Spinal cord (tissue), 10 donors: ENCODE measurements around the gene CPTP. TPM values are rescaled to one million over a fixed set of nuclear protein-coding genes. Genes with fewer than 3 reads are reported as not detected.

Experiments
- DNase-seq, 6 donors: peaks; one replicate each; pipeline versions ENCODE4 v3.0.0 to v3.0.0-alpha.2; 2013 to 2015; ENCODE audit warnings: low spot score in 6 of 6, low read depth in 4 of 6
- H3K27ac ChIP-seq: one replicate; pipeline ENCODE4 v1.5.1; 2013; ENCODE audit warnings: low read depth, low read length, control low read depth
- H3K27me3 ChIP-seq: one replicate; pipeline ENCODE4 v1.6.1; 2013; ENCODE audit warnings: low read length; ENCODE audit not compliant: control insufficient read depth, insufficient read depth
- H3K36me3 ChIP-seq: one replicate; pipeline ENCODE4 v1.6.1; 2013; ENCODE audit warnings: low read length; ENCODE audit not compliant: control insufficient read depth, insufficient read depth
- H3K4me1 ChIP-seq: one replicate; pipeline ENCODE4 v1.6.1; 2013; ENCODE audit warnings: low read length; ENCODE audit not compliant: control insufficient read depth, insufficient read depth
- H3K4me3 ChIP-seq: one replicate; pipeline ENCODE4 v1.5.1; 2013; ENCODE audit warnings: low read depth, low read length, control low read depth
- H3K9me3 ChIP-seq: one replicate; pipeline ENCODE4 v1.6.1; 2013; ENCODE audit warnings: low read length; ENCODE audit not compliant: control insufficient read depth, insufficient read depth
- WGBS: methylation state at CpG from one replicate; pipeline ENCODE4 v1.1.5; 2013; ENCODE audit warnings: missing lambda C conversion rate; ENCODE audit not compliant: insufficient coverage; 5-methylcytosine and 5-hydroxymethylcytosine counted together
- polyA plus RNA-seq, 2 donors: library from polyadenylated mRNA; unstranded; fragments of 120-200 nt; gene quantifications; one replicate each; pipeline ENCODE4 v1.2.1, GENCODE V29; 2013; ENCODE audit not compliant: insufficient read length in 2 of 2
- total RNA-seq, 2 donors: library from RNA; depleted of rRNA in 1 of 2; stranded (reverse); fragments of 120-200 nt in 1 of 2; fragments of >200 nt in 1 of 2; gene quantifications; one replicate each; pipeline versions ENCODE4 v1.2.3 to v1.2.4, GENCODE V29; 2013 to 2014
- donor health status: healthy.

The CPTP gene
- total and polyA plus RNA-seq, 4 donors = 9.6 to 32.0 (median 25.3) TPM

- no peak overlapping the region for H3K27ac ChIP-seq
- no peak overlapping the region for H3K4me3 ChIP-seq
- 53% methylated on average over 35 of the region's 45 CpGs for WGBS
- no peaks in the 10 kb centered on the region for H3K9me3 ChIP-seq
- H3K27me3 ChIP-seq = no peaks in the 10 kb centered on the region
- peaks cover 74% of the 10 kb centered on the region for H3K36me3 ChIP-seq
- H3K4me1 ChIP-seq = peaks cover 23% of the 10 kb centered on the region
- DNase-seq = peak in 2 of 6 donors; percentile 74 to 90
Measured at GRCh38 chr1:1291548-1292441, 32.8 kb upstream of the CPTP start.

- no peak for DNase-seq
- no peak overlapping the region for H3K4me3 ChIP-seq
- no peak overlapping the region for H3K27ac ChIP-seq
- peaks cover 23% of the 10 kb centered on the region for H3K4me1 ChIP-seq
- peaks cover 74% of the 10 kb centered on the region for H3K36me3 ChIP-seq
- 86% methylated on average over 8 of the region's 9 CpGs for WGBS
- H3K27me3 ChIP-seq = no peaks in the 10 kb centered on the region
- no peaks in the 10 kb centered on the region for H3K9me3 ChIP-seq
Measured at GRCh38 chr1:1292442-1292779, 32.2 kb upstream of the CPTP start.

GRCh38 chr1:1292851-1293250, 31.8 kb upstream of the CPTP start:
- peaks cover 75% of the 10 kb centered on the region for H3K36me3 ChIP-seq
- H3K4me1 ChIP-seq = peaks cover 26% of the 10 kb centered on the region
- no peak overlapping the region for H3K27ac ChIP-seq
- no peaks in the 10 kb centered on the region for H3K9me3 ChIP-seq
- no peak for DNase-seq
- H3K4me3 ChIP-seq = no peak overlapping the region
- 87% methylated on average over 18 of the region's 18 CpGs for WGBS
- no peaks in the 10 kb centered on the region for H3K27me3 ChIP-seq

GRCh38 chr1:1293263-1294249, 31.0 kb upstream of the CPTP start:
- no peak overlapping the region for H3K27ac ChIP-seq

GRCh38 chr1:1294250-1294890, 30.2 kb upstream of the CPTP start:
- 87% methylated on average over 51 of the region's 58 CpGs for WGBS

More at GRCh38 chr1:1293263-1294249, 31.0 kb upstream of the CPTP start:
- Histone ChIP-seq H3K36me3 (peaks cover 82% of the 10 kb centered on the region), H3K4me1 (peaks cover 32% of the 10 kb centered on the region), H3K4me3 (no peak overlapping the region), H3K9me3 (no peaks in the 10 kb centered on the region), H3K27me3 (no peaks in the 10 kb centered on the region)
- 75% methylated on average over 91 of the region's 94 CpGs for WGBS
- DNase-seq = no peak

GRCh38 chr1:1295154-1295923, 29.3 kb upstream of the CPTP start:
- H3K4me1 ChIP-seq = peaks cover 50% of the 10 kb centered on the region
- H3K27me3 ChIP-seq = no peaks in the 10 kb centered on the region
- H3K27ac ChIP-seq = no peak overlapping the region
- H3K9me3 ChIP-seq = no peaks in the 10 kb centered on the region
- WGBS = 95% methylated on average over 34 of the region's 35 CpGs
- H3K36me3 ChIP-seq = peaks cover 96% of the 10 kb centered on the region
- DNase-seq = no peak
- H3K4me3 ChIP-seq = no peak overlapping the region

More at GRCh38 chr1:1294250-1294890, 30.2 kb upstream of the CPTP start:
- no peak overlapping the region for H3K27ac ChIP-seq
- H3K4me3 ChIP-seq = no peak overlapping the region
- peaks cover 41% of the 10 kb centered on the region for H3K4me1 ChIP-seq
- H3K27me3 ChIP-seq = no peaks in the 10 kb centered on the region
- peaks cover 90% of the 10 kb centered on the region for H3K36me3 ChIP-seq
- H3K9me3 ChIP-seq = no peaks in the 10 kb centered on the region
- DNase-seq = no peak

- H3K4me3 ChIP-seq = no peak overlapping the region
- 92% methylated on average over 60 of the region's 62 CpGs for WGBS
- H3K27me3 ChIP-seq = no peaks in the 10 kb centered on the region
- H3K9me3 ChIP-seq = no peaks in the 10 kb centered on the region
- no peak for DNase-seq
- H3K36me3 ChIP-seq = peaks cover 96% of the 10 kb centered on the region
- H3K27ac ChIP-seq = no peak overlapping the region
- peaks cover 43% of the 10 kb centered on the region for H3K4me1 ChIP-seq
Measured at GRCh38 chr1:1296070-1297061, 28.2 kb upstream of the CPTP start.

GRCh38 chr1:1297802-1298424, 26.7 kb upstream of the CPTP start:
- WGBS = 93% methylated on average over 29 of the region's 31 CpGs
- Histone ChIP-seq H3K27ac (no peak overlapping the region), H3K36me3 (peaks cover 96% of the 10 kb centered on the region)

More at GRCh38 chr1:1297802-1298424, 26.7 kb upstream of the CPTP start:
- Histone ChIP-seq H3K9me3 (no peaks in the 10 kb centered on the region), H3K27me3 (no peaks in the 10 kb centered on the region), H3K4me1 (peaks cover 47% of the 10 kb centered on the region), H3K4me3 (no peak overlapping the region)
- no peak for DNase-seq
